Peyer's patch (tissue), 4 donors: ENCODE results near the gene CALY. TPM values are rescaled to one million over a fixed set of nuclear protein-coding genes. Genes with fewer than 3 reads are reported as not detected.

Experiments used
- DNase-seq, 3 donors: peaks; one replicate each; pipeline ENCODE4 v3.0.0-alpha.2; 2017 to 2019
- H3K27ac ChIP-seq, 4 donors: fragments of 200-600 bp; sonication (generic); one replicate each; pipeline ENCODE4 v1.5.1; 2016 to 2019
- H3K27me3 ChIP-seq, 2 donors: fragments of 200-600 bp; sonication (generic); one replicate each; pipeline ENCODE4 v1.5.1; 2019
- H3K36me3 ChIP-seq, 3 donors: fragments of 200-600 bp; sonication (generic); one replicate each; pipeline ENCODE4 v1.5.1; 2016 to 2019
- H3K4me1 ChIP-seq, 4 donors: fragments of 200-600 bp; sonication (generic); one replicate each; pipeline ENCODE4 v1.5.1; 2016 to 2019
- H3K4me3 ChIP-seq, 4 donors: fragments of 200-600 bp; sonication (generic); 1 replicate in 3 of 4; 2 replicates in 1 of 4; pipeline ENCODE4 v1.5.1; 2016 to 2019; ENCODE audit warnings: mild to moderate bottlenecking in 1 of 4
- H3K9me3 ChIP-seq, 4 donors: fragments of 200-600 bp; sonication (generic); one replicate each; pipeline ENCODE4 v1.5.1; 2016 to 2019; ENCODE audit warnings: mild to moderate bottlenecking in 1 of 4
- CTCF ChIP-seq, 6 experiments: fragments of 450-650 bp in 4 of 6; fragments of 200-600 bp in 2 of 6; sonication (generic) in 1 of 6; IDR thresholded peaks; one replicate each; pipeline ENCODE4 v1.5.1; 2017 to 2019; ENCODE audit warnings: antibody characterized with exemption in 6 of 6, mild to moderate bottlenecking in 3 of 6, moderate library complexity in 1 of 6
- POLR2A ChIP-seq, 2 donors: fragments of 450-650 bp; IDR thresholded peaks; one replicate each; pipeline ENCODE4 v1.5.1; 2017; ENCODE audit warnings: antibody characterized with exemption in 2 of 2, mild to moderate bottlenecking in 2 of 2, moderate library complexity in 2 of 2
- total RNA-seq, 4 donors: library from RNA; depleted of rRNA; stranded (reverse); fragments of >200 nt; gene quantifications; one replicate each; pipeline ENCODE4 v1.1.0, GENCODE V29; 2016

CALY gene
- total RNA-seq, 4 donors from 2014 or later, result 0.88 to 1.6 (median 1.5) TPM; not detected in 1

GRCh38 chr10:133379801-133380666, 43.3 kb upstream of the CALY start:
- H3K27ac ChIP-seq, result peak overlapping the region; percentile 76 to 99 (median 87)
- H3K4me1 ChIP-seq, result peaks cover 0 to 30% (median 5%) of the 10 kb centered on the region in 4 donors
- no peak for DNase-seq

GRCh38 chr10:133379152-133379800, 42.6 kb upstream of the CALY start, which contains the start of gene PAOX:
PAOX (plus strand) TSS chr10:133379262; CDS start chr10:133379317, 55 bp downstream.
- no peaks in the 10 kb centered on the region for H3K27me3 ChIP-seq
- DNase-seq, result peak; percentile 59 to 83 (median 80)
- peaks cover 0 to 32% (median 5%) of the 10 kb centered on the region in 4 donors for H3K4me1 ChIP-seq
- peak within 1 kb of the TSS; percentile 79 to 100 (median 97) for H3K4me3 ChIP-seq
- TF ChIP-seq POLR2A (IDR thresholded peaks at IDR 0.05), result peak in 1 of 2 donors; percentile 35
- no peak for TF ChIP-seq CTCF (IDR thresholded peaks at IDR 0.05)
- H3K9me3 ChIP-seq, result no peaks in the 10 kb centered on the region
- H3K36me3 ChIP-seq, result peaks cover 0 to 7% (median 0%) of the 10 kb centered on the region in 3 donors
- H3K27ac ChIP-seq, result peak within 1 kb of the TSS; percentile 80 to 99 (median 94)

More at GRCh38 chr10:133379801-133380666, 43.3 kb upstream of the CALY start:
- no peaks in the 10 kb centered on the region for H3K9me3 ChIP-seq
- peaks cover 0 to 11% (median 0%) of the 10 kb centered on the region in 3 donors for H3K36me3 ChIP-seq
- H3K27me3 ChIP-seq, result no peaks in the 10 kb centered on the region
- TF ChIP-seq CTCF (IDR thresholded peaks at IDR 0.05) (no peak), POLR2A (IDR thresholded peaks at IDR 0.05) (no peak)
- H3K4me3 ChIP-seq, result peak overlapping the region; percentile 79 to 100 (median 97)

GRCh38 chr10:133378251-133379096, 41.8 kb upstream of the CALY start:
- H3K36me3 ChIP-seq, result no peaks in the 10 kb centered on the region
- peak overlapping the region; percentile 80 to 99 (median 94) for H3K27ac ChIP-seq
- no peaks in the 10 kb centered on the region for H3K9me3 ChIP-seq
- H3K4me1 ChIP-seq, result peaks cover 0 to 38% (median 8%) of the 10 kb centered on the region in 4 donors
- H3K27me3 ChIP-seq, result no peaks in the 10 kb centered on the region
- peak overlapping the region; percentile 79 to 100 (median 94) for H3K4me3 ChIP-seq
- DNase-seq, result peak; percentile 60 to 88 (median 87)
- TF ChIP-seq CTCF (IDR thresholded peaks at IDR 0.05) (peak in 1 of 6 experiments; percentile 4), POLR2A (IDR thresholded peaks at IDR 0.05) (peak; percentile 69 to 76)

GRCh38 chr10:133377818-133378250, 41.1 kb upstream of the CALY start:
- H3K36me3 ChIP-seq, result no peaks in the 10 kb centered on the region
- H3K9me3 ChIP-seq, result no peaks in the 10 kb centered on the region
- H3K27me3 ChIP-seq, result no peaks in the 10 kb centered on the region
- peak overlapping the region; percentile 79 to 100 (median 94) for H3K4me3 ChIP-seq
- TF ChIP-seq POLR2A (IDR thresholded peaks at IDR 0.05) (no peak), CTCF (IDR thresholded peaks at IDR 0.05) (no peak)
- peak overlapping the region; percentile 80 to 99 (median 94) for H3K27ac ChIP-seq
- peaks cover 0 to 38% (median 8%) of the 10 kb centered on the region in 4 donors for H3K4me1 ChIP-seq
- no peak for DNase-seq
